ENCODE results near the gene DCDC2B.
"Not testable (repeated sequence)": the region's sequence is repeated elsewhere in the genome, so short reads cannot be mapped to it uniquely, and the experiment has no call there.

DCDC2B gene

GRCh38 chr1:32208891-32209328 lies at the start of gene DCDC2B:
Gene DCDC2B (plus strand): TSS chr1:32209089. CDS start chr1:32209094, 5 bp downstream.
- no peak for FAIRE-seq

- no peak for FAIRE-seq
These were observed 49.7 kb upstream of the DCDC2B start for GRCh38 chr1:32159189-32159588.

DNA sequence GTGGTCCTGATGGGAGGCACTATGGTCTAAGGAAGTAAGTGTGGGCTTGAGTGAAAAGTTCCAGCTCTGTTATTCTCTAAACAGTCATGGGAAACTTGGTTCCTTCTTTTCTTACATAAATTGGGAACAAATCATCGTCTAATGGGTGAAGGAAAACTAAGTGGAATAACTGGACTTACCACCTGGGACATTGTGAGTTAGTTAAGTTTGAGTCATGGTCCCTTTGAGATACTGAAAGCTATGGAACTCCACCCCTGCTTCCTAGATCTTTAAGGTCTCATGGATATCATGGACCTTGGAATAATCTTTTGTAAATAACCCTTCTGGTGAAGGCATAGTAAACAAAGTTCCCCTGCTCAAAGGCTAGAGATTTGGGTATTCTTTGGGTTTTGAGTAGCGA lies 45.5 kb upstream of the DCDC2B start:
- no peak for FAIRE-seq

GRCh38 chr1:32165633-32166032 lies 43.3 kb upstream of the DCDC2B start:
- FAIRE-seq: not testable (repeated sequence)

DNA sequence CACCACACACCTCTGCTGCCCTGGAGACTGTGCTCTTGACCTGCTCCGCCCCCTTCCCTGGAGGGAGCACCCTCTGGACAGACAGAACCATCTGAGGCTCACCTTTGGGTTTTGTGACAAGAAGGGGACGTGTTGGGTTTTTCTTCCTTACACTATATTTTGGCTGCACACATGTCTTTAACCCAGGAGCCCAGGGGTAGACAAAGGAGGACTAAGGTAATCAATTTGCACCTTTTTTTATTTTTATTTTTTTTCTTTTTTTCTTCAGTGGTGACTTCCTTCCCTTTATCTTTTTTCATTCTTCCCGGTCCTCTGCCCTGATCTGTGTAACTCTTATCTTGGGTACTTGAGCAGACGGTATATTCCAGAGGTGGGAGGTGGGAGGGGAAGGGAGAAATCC lies 37.9 kb upstream of the DCDC2B start:
- no peak for FAIRE-seq

DNA sequence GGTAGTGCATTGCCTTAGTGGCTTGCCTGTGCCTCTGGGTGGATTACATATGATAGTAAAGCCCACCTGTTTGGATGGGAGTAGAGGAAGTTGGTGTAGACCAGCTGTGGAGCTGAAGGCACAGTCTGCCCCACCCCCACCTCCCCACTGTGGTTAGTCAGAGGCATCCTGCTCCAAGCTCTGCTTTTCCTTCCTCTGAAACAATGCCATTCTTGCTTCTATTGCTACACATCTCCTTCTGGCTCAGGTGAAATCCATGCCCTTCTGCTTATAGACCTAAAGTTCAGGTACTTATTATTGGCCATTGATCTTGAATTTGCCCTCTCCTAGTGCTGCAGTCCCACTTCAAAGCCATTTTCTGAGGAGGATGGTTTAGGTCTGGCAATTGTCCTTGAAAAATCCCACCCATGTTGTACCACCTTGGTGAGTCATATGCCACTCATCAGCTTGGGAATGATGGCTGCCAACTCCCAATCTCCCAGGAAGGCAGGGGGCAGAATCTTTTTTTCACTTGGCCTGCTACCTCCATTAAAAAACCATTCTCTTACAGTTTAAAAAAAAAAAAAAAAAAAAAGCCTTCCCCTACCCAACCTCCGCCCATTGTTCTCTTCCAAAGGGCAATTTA lies 36.2 kb upstream of the DCDC2B start:
- no peak for FAIRE-seq

DNA sequence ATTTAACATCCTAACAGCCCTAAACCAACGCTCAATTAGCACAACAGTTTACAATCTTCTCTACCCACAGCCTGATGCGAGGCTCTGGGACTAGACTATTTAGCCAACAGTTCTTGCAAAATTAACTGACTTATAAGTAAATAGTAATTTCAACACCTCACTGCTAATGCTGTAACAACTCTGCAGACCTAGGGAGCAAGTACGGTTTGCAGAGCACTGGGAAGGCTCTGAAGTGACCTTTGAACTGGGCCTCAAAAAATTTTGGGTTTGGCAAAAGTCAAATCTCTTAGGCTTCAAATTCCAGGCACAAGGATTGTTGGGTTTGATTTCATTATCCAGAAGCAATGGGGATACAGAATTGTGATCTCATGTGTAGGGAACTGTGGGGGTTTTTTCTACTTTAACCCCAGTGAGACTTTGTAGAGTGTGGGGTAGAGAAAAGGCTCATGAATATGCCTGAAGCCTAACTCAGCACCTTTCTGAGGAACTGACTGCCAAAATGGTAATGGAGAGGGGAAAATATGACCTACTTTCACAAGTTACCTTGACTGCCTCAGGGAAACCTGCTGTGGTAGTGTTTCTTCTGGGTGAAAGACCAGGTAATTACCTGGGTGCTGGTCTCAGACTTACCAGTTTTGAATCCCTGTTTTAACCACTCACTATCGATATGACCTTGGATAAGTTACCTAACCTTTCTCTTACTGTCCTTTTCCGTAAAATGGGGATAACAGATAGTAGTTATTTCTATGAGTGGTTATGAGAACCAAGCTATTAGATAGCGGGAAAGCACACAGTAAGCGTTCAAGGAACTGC lies 30.3 kb upstream of the DCDC2B start:
- FAIRE-seq: no peak

DNA sequence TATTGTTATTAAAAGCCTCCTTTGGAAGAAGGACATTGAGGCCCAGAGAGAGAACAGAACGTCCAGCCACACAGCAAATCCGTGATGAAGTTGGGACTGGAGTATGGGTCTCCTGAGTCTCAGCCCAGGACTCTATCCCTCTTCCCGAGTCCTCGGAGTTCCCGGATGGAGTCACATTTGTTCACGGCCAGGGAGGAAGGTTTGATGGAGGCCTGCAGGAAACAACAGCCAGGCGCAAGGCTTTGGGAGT lies 29.8 kb upstream of the DCDC2B start:
- no peak for FAIRE-seq

DNA sequence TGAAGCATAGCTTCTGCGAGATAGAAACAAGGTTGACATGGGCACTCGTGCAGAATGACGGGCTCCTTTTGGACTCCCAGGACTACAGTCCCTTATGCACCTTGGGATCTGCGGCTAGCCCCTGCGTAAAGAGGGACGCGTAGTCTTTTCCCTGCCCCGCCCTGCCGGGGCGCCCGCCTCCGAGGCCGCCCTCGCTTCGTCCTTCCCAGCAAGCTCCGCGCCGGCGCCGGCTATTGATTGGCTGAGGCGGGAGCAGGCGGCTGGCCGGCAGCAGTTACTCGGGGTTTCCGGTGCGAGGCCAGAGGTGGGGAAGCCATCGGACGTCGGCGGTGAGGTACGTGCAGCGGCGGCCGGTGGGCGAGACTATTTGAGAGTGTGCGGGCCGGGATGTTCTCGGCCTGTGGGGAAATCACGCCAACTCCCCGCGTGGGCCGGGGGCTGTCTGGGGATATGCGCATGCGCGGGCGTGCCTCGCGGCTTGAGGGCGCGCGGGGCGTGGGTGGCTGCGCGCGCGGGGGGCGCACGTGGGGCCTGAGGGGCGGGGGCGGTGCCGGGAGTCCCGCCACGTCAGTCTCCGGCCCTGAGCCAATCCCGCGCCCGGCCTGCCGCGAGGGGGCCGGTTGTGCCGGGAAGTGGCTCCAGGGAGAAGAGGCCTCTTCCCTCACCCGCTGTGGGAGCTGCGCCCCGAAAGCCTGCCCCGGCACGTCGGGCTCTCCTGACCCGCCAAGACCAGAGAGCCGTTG lies 29.3 kb upstream of the DCDC2B start, which contains the start of gene TXLNA:
TSS of gene TXLNA (plus strand) at position 233 of the 743 bp plus-strand sequence. CDS start 671 bp downstream, outside the sequence.
- no peak for FAIRE-seq

DNA sequence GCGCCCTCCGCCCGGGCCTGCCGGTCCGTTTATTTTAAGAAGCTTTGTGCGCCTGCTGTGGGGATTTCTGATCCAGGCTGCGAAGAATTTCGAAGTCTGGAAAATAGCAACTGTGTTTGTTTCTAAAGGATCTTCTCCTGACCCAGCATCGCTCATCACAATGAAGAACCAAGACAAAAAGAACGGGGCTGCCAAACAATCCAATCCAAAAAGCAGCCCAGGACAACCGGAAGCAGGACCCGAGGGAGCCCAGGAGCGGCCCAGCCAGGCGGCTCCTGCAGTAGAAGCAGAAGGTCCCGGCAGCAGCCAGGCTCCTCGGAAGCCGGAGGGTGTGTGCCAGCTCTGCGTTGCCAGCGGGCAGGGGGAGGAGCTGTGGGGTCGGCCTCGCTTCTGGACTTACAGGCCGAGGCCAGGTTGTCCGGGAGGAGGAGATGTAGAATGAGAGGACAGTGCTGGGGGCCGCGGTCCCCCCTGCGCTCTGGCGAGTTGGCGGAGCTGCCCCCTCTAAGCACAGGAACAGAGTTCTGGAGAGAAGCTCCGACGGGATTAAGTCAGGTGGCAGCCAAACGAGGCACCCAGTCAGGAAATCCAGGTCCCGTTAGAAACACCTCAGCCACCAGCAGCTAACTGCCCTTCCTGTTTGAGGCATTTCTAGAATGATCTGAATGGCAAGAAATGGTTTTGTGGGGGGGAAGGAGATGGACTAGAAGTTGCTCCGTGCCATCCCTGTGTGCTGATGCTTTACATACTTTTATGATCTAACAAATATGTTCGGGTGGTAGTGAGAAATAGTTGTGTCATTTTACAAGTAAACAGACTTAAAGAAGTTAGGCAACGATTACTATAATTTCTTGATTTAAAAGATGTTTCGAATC lies 28.5 kb upstream of the DCDC2B start:
- no peak for FAIRE-seq

- FAIRE-seq: no peak
These were observed 27.8 kb upstream of the DCDC2B start for GRCh38 chr1:32181065-32181464.

DNA sequence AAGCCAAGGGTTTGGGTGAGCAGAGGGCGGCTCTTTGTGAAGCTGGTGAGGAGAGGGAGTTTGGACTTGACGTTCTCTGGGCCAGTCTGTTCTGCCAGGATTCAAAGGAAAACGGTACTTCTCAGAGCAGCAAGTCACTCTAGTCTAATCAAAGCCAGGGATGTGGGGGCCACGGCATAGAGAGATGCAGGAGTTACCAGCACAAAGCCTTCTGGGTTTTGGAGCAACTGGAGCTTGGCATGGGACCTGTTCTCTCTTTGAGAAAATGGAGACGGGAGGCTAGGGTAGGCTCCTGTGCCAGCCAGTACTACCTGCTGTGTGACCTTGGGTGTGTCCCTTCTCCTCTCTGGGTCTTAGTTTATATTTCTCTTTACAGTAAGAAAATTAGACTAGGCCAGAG lies 27.3 kb upstream of the DCDC2B start:
- FAIRE-seq: no peak

DNA sequence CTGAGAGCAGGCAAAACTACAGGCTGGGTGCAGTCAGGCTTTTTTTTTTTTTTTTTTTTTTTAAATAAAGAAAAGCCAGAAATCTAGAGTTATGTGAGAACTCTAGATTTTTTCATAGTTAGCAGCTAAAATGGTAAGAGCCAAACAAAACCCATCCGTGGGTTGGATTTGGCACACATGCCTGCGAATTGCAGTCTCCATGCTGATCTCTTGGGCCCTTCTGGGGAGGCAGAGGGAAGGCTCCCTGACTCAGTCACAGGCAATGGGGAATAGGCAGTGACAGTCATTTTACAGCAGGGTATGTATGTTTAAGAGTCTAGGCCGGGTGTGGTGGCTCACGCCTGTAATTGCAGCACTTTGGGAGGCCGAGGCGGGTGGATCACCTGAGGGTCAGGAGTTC lies 26.8 kb upstream of the DCDC2B start:
- FAIRE-seq: no peak

DNA sequence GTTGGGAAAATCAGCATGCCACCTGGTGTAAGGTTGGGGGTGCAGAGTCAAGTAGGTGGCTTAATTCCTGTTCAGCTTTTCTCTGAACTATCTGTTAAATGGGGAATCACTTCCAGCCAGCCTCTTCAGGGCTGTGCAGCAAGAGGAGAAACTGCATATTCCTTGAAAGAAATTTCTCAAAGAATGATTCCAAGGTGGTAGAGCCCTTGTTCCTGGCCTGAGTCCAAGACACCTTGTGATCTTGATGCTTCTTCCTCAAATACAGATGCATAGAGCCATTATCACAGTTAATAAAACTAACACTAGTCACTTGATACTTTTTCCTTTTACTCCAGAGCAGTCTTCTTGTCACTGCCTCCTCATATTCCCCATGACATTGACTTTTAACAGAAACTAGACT lies 24.2 kb upstream of the DCDC2B start:
- no peak for FAIRE-seq

DNA sequence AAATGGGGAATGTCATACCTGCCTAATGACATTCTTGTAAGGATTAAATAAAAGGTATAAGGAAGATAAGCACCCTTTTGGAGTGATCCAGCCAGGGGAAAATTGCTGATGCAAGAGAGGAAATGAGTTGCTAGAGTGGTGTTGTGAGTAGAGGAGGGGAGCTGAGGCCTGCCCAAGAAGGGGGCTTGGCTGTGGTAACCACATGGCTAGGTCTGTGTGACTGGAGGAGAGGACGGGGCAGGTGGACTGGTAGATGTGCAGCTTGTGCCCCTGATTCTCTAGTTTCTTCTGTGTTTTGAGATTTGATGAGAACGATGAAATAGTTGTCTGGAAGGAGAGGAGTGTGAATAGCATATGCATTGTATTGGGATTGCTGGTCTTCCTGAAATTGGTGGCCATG lies 22.8 kb upstream of the DCDC2B start:
- no peak for FAIRE-seq

DNA sequence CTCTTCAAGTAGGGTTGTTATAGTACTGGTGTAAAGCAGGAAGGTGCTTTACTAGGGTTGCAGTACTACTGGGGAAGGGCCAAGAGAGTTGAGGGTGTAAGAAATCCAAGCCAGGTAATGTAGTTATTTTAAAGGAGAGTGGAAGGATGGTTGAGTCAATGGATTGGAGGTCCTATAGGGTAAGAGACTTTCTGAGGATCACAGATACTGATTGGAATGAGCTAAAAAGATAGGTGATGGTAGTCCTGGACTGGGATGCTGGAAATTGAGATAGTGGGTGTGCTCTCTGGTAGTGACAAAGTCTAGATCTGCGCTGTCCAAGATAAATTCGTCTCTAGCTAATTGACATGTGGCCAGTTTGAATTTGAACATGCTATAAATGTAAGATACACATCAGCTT lies 22.4 kb upstream of the DCDC2B start:
- FAIRE-seq: no peak

DNA sequence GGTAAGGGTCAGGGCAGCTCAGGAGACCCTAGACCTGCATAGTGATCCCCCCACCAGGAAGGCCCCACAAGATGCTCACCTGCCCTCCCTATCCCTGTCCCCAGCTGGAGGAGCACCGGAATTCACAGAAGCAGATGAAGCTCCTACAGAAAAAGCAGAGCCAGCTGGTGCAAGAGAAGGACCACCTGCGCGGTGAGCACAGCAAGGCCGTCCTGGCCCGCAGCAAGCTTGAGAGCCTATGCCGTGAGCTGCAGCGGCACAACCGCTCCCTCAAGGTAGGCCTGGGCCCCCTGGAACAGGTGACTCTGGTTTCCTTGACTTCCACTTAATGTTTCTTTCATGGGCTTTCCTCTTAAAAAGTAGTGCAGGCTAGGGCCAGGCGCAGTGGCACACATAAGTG lies 21.0 kb upstream of the DCDC2B start:
- no peak for FAIRE-seq

DNA sequence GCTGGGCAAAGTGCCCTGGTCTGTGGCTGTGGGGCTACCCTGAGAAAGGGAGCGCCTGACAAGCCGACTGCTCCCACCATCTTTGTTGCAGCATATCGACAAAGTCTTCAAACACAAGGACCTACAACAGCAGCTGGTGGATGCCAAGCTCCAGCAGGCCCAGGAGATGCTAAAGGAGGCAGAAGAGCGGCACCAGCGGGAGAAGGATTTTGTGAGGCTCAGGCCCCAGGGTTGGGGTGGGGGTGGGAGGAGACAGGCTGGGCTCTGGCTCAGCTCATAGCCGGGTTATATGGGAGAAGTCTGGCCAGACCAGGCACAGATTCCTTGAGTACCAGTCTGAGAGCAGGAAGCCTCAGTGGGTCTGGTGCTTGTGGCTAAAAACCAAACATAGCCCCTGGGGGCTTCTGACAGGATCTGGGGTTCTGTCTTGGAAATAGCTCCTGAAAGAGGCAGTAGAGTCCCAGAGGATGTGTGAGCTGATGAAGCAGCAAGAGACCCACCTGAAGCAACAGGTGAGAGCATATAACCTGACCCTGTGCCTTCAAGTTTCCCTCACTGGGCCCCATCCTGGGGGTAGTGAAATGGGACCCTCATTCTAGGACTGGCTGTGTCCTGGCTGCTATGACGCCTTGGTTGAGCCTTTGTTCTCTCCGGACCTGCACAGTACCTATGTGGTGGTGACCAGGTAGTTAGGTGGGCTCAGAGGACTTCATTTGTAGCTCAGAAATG lies 16.5 kb upstream of the DCDC2B start:
- no peak for FAIRE-seq

- no peak for FAIRE-seq
These were observed 13.9 kb upstream of the DCDC2B start for GRCh38 chr1:32194984-32195383.

DNA sequence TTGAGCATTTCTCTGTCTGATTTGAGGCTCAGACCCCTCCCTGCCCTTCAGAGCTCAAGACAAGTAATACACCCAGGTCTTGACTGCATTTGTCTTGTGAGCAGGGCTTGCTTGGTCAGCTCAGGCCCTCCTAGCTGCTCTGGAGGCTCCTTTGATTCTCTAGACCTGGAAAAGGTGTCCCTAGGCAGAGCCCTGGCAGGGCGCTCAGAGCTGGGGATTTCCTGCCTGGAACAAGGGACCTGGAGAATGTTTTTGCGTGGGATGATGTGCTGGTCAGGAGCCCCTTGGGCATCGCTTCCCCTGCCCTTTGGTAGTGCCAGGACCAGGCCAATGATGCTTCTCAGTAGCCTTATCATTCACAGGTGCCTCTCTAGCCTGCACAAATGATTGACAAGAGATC lies 13.4 kb upstream of the DCDC2B start:
- FAIRE-seq: no peak

- FAIRE-seq: no peak
These were observed 12.7 kb upstream of the DCDC2B start for GRCh38 chr1:32195972-32196823.

Data from endometrium (tissue), 2 donors.